HG03103 (cell line): ENCODE data around the gene PRR9.
"Not testable (repeated sequence)": the region's sequence is repeated elsewhere in the genome, so short reads cannot be mapped to it uniquely, and the experiment has no call there.

ENCODE experiments used
- ATAC-seq: cut with Tn5 transposase; IDR thresholded peaks from one replicate; pipeline ENCODE4 v1.9.1; 2021; ENCODE audit warnings: low read depth; ENCODE audit not compliant: unreplicated experiment

PRR9 gene

GRCh38 chr1:153217212-153217611, at the start of gene PRR9:
Gene PRR9, plus strand, starts transcription at chr1:153217584. Its CDS starts 561 bp downstream, at chr1:153218145.
- no peak for ATAC-seq

GRCh38 chr1:153168686-153169085, 48.7 kb upstream of the PRR9 start:
- ATAC-seq, result no peak

- no peak for ATAC-seq
These were observed 42.8 kb upstream of the PRR9 start for GRCh38 chr1:153174624-153175023.

- no peak for ATAC-seq
These were observed 38.5 kb upstream of the PRR9 start for GRCh38 chr1:153178922-153179321.

- ATAC-seq, result no peak
These were observed 36.8 kb upstream of the PRR9 start for GRCh38 chr1:153180556-153180955.

DNA sequence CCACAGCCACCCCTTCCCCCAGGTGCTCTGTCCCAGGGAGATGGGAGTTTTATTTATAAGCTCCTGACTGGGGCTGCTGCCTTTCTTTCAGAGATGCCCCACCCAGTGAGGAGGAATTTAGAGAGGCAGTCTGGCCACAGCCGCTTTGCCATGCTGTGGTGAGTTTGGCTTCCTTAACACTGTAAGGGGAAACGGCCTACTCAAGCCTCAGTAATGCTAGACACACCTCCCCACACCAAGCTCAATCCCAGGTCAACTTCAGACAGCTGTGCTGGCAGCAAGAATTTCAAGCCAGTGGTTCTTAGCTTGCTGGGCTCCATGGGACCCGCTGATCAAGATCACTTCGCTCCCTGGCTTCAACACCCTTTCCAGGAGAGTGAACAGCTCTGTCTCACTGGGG, 29.1 kb upstream of the PRR9 start:
- ATAC-seq, result not testable (repeated sequence)

DNA sequence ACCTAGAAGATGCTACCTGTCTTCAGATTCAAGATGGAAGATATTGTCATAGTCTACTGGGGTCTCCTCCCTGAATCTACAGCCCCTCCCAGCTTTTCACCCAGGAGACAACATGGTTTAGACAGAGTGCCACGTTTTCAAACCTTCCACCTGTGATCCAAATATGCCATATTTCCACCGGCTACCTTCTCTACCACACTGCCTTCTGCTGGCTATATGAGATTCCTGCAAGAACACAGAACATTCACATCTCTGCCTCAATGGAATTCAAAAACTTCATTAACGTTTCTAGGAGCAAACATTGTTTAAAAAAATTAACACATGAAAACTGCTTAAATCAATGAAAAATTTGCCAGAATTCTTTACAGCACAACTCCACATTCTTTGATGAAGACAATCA, 27.0 kb upstream of the PRR9 start:
- ATAC-seq, result no peak

- no peak for ATAC-seq
These were observed 24.7 kb upstream of the PRR9 start for GRCh38 chr1:153192697-153193096.

DNA sequence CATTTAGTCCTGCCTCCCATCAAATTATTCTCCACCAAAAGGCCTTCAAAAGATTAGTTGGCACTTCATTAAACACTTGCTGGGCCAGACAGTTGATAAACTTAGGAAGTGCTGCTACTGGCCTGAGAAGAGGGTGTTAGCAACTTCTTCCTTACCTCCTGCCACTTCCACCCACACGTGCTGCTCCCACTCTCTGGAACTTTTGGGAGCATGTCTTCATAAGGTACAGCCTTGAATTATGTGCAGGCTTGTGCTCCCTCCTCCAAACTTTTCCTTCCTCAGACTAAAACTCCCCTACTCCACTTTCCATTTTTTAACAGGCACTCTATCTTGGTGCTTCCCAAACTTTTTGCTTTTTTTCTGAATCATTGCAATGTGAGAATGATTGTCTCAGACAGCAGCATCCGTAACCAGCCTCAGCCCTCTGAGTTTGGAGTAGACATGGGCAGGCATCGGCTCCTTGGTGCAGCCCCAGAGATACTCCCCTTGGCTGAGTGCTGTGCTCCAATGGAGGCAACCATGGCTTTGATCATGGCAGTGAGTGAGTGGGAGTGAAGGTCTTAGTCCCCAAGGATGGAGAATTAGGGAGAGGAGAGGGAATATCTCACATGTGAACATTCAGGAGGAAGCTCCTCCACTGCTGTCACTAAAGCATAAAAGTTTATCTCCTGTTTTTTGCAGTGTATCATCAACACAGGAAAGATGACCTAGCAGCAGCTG, 22.9 kb upstream of the PRR9 start:
- ATAC-seq, result no peak

DNA sequence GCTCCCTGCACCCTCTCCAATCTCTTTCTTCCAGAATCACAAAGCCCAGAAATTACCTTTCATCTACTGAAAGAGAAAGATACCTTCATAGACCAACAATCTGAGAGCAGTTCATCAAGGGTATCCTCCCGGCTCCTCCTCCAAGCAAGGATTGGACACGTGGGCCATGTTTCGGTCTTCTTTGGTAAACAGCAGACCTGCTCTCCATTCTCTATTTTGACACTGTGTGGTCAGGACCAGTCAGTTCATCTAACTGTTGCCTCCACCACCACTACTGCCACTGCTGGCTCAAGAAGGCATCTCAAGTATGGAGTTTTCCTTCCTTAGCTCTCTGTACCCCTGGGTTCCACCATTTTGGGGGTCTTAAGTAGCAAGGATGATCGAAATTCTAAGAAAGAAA, 22.2 kb upstream of the PRR9 start:
- ATAC-seq, result no peak

DNA sequence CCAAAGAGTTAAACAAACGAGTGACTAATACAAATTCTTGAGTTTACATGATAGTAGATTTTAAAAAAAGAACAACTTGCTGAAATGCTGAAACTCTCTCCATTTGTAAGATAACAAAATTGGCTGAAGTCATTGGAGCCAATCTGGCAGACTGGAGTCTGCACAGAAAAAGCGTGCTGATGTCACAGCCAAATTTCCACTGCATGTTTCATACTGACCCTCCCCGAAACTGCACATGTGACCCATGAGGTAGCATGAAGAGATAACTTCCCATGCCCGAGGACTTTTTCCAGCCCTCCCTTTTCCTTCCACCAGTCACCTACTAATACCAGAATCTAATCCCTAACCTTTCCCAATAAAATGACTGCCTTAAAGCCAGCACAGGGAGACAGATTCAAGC, 15.4 kb upstream of the PRR9 start:
- no peak for ATAC-seq

DNA sequence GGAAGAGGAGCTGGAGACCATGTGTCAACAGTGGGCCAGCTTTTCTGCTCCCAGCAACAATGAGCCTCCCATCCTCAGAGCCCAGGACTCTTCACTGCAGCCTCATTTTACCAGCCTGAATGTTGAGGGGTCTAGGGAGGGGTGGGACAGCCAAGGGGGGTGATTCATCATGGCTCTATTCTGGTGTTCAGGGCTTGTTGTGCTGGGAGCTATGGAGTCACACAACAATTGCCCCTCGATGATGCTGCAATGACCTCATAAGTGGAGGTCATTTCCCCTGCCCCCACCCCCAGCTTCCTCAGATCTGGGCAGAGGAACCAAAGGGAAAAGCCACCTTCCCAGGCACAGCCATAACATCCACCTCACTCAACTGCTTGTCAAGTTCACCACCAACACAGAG, 14.3 kb upstream of the PRR9 start, which contains the start of gene LELP1:
LELP1 (plus strand) TSS at position 301 of the 400 bp plus-strand sequence. CDS start 1,278 bp downstream, outside the sequence.
- ATAC-seq, result no peak

- no peak for ATAC-seq
These were observed 10.8 kb upstream of the PRR9 start for GRCh38 chr1:153206631-153207030.

- no peak for ATAC-seq
These were observed 7.2 kb upstream of the PRR9 start for GRCh38 chr1:153210206-153210605.

DNA sequence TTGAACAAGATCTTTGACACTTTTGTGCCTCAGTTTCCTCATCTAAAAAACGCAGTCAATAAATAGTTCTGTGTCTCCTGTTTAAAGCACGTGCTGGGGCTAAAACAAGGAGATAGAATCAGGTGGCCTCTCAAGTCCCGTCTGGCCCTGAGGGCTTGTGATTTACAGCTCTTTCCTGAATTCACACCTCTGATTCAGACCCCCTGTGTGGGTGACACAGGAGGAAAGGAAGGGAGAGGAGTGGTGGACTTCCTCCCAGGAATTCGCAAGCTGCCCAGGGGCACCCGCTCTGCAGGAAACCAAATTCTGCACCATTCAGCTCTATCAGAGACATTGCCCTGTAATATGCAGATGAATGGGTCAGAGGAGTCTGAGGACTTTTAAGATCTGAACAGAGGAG, 5.2 kb upstream of the PRR9 start:
- ATAC-seq, result no peak

- no peak for ATAC-seq
These were observed 3.9 kb upstream of the PRR9 start for GRCh38 chr1:153213519-153213918.

DNA sequence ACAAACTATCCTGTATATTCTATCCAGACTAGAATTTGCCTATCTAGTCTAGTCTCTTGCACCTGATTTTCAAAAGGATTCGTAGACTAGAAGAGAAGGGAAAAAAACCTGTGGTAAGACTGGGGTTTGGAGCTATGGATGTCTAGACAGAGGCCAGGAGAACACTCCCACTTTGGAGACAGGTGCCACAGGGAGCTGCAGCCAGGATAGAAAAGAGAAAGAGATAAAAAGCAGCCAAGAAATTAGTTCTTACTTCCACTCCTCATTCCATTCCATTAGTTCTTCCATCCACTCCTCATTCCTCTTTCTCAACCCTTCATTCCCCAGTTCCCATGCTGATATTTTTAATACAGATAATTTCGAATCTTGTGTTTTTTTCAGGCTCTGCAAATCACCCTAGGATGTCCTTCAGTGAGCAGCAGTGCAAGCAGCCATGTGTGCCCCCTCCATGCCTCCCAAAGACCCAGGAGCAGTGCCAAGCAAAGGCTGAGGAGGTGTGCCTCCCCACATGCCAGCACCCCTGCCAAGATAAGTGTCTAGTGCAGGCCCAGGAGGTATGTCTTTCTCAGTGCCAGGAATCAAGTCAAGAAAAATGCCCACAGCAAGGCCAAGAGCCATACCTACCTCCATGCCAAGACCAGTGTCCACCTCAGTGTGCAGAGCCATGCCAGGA, 496 bp downstream of the PRR9 start:
- ATAC-seq, result no peak

DNA sequence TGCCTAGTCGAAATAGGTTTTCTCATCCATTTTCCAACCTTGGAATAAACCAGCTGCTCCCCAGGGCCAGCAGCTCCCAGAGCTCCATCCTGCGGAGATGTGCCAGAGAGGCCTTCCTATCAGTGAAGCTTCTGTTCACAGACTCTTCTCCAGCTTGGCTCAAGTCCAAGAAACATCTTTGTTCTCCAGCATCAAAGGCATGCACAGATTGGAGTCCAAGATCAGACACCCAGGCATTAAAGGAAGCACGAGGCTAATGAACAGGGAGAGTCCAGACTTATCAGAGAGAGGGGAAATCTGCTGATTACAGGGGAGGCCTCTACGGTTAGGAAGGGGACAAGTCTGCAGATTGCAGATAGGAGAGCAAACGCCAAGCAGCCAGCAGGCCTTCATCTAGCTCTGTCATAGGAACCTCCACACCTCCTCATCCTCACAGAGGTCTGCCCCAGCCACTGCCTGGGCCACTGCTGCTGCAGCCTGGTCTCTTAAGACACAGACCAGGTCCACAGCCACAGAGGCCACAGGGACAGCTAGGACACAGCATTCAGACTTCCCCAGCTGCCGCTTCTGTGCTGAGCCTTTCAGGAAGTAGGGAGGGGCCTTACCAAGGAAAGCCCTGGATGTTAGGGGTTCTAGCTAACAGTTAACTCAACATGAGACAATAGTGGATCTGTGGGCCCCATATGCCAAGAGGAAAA, 3.4 kb downstream of the PRR9 start:
- ATAC-seq, result no peak

DNA sequence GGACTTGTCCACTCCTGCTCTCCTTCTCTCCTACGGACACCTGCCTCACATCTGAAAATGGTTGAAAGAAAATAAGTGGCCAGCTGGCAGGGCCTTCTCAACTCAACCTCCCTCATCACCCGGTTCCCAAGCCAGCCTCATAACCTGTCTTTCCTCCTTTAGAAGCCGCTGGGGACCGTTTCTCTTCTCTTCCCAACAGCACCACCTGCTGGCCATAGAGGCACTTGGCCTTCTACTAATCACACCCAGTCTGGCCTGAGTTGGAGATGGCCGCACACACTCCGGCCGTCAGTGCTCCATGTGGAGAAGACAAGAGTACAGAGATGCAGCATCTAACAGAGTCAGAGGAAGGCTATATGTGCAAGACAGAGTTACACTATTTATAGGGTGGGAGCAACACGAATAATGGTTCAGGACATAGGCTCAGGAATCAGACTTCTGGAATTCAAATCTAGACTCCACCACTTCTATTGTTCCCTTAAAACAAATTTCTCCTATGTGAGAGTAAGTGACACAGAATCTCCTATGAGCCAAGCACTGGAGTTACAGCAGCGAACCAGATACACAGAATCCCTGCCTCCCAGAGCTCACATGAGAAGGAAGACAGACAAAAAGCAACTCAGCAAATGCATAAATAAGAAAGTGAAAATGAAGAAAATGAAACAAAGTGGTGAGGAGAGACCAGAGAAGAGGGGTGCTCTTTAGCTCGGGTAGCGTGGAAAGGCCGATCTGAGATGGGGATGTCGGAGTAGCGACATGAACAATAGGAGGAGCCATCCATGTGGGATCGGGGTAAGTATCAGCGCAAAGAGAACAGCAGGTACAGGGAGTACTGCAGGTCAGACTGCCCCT, 5.9 kb downstream of the PRR9 start:
- peak; percentile 54 for ATAC-seq

- no peak for ATAC-seq
These were observed 10.4 kb downstream of the PRR9 start for GRCh38 chr1:153227810-153228209.

DNA sequence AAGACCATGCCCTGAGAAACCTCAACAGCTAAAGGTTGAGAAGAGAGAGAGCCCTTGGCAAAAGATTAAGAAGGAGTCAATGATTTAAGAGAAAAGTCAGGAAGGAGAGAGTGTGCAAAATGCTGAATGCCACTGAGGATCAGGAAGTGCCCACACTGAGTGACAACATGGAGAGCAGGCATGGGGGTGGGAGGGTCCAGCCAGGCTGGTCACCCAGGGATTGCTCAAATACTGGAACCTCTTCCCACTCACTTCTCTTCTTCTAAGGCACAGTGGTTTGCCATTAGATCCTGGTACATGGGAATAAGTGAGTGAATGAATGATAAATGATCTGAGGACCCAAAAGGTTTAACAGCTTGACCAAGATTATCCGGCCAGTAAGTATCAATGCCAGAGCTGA, 11.1 kb downstream of the PRR9 start:
- ATAC-seq, result no peak
